Aorta (tissue), 5 donors: Measurements from ENCODE around the gene TRMT1. TPM values are rescaled to one million over a fixed set of nuclear protein-coding genes. Genes with fewer than 3 reads are reported as not detected.
"Not testable (repeated sequence)": the region's sequence is repeated elsewhere in the genome, so short reads cannot be mapped to it uniquely, and the experiment has no call there.

Source experiments
- ATAC-seq: fragments of 200-7000 bp; cut with Tn5 transposase; one replicate; pipeline ENCODE4 v1.9.1; 2022; ENCODE audit warnings: moderate library complexity; ENCODE audit not compliant: low FRiP score
- DNase-seq, 2 donors: peaks; one replicate each; pipeline ENCODE4 v3.0.0-alpha.2; 2020
- H3K27ac ChIP-seq, 2 donors: one replicate each; pipeline ENCODE4 v1.5.1; 2013; ENCODE audit warnings: low read length in 2 of 2, mild to moderate bottlenecking in 2 of 2, moderate library complexity in 2 of 2, control low read depth in 1 of 2, inconsistent platforms in 1 of 2, low read depth in 1 of 2
- H3K27me3 ChIP-seq, 2 donors: one replicate each; pipeline ENCODE4 v1.6.1; 2013; ENCODE audit warnings: control low read depth in 1 of 2, low read length in 1 of 2, mild to moderate bottlenecking in 1 of 2, moderate library complexity in 1 of 2; ENCODE audit not compliant: insufficient read depth in 2 of 2, control insufficient read depth in 1 of 2
- H3K36me3 ChIP-seq, 2 donors: one replicate each; pipeline ENCODE4 v1.6.1; 2013; ENCODE audit warnings: control low read depth in 1 of 2, low read length in 1 of 2, mild to moderate bottlenecking in 1 of 2; ENCODE audit not compliant: insufficient read depth in 2 of 2, control insufficient read depth in 1 of 2
- H3K4me1 ChIP-seq, 2 donors: one replicate each; pipeline ENCODE4 v1.6.1; 2013; ENCODE audit warnings: low read length in 2 of 2, control low read depth in 1 of 2, mild to moderate bottlenecking in 1 of 2, moderate library complexity in 1 of 2; ENCODE audit not compliant: insufficient read depth in 2 of 2, control insufficient read depth in 1 of 2
- H3K4me3 ChIP-seq, 2 donors: one replicate each; pipeline ENCODE4 v1.5.1; 2013; ENCODE audit warnings: low read length in 2 of 2, control low read depth in 1 of 2, mild to moderate bottlenecking in 1 of 2
- H3K9me3 ChIP-seq: one replicate; pipeline ENCODE4 v1.6.1; 2013; ENCODE audit warnings: mild to moderate bottlenecking, low read length; ENCODE audit not compliant: control insufficient read depth
- WGBS, 2 donors: extraction: QIAGEN DNeasy Blood & Tissue Kit; methylation state at CpG; one replicate each; pipeline ENCODE4 v1.1.7; 2013; 5-methylcytosine and 5-hydroxymethylcytosine counted together
- intact Hi-C, 2 donors: fragments of 100-400 bp; cut with DNase I; formaldehyde crosslinking; loops; one replicate each; pipeline versions ENCODE4 v1.14.2 to v1.15.0; 2022
- polyA plus RNA-seq, 2 donors: library from polyadenylated mRNA; stranded (reverse); fragments of 200-250 nt; gene quantifications; one replicate each; pipeline ENCODE4 v1.2.3, GENCODE V29; 2013
- total RNA-seq, 2 donors: library from RNA; stranded (reverse); fragmentation: NEBNext Ultra II Directional; extraction: Animal tissue kit (Norgen Biotek cat#: 25700); gene quantifications; one replicate each; pipeline ENCODE4 v1.2.1, GENCODE V29; 2021
- donor health status: healthy with polysubstance abuse.
- donor health status: Bipolar disorder and iron deficiency.
- donor health status: DM: no; HTN: no; CAD: no.
- donor health status: DM: no; HTN: no; CAD: no.
- donor health status: DM: yes; HTN: yes; CAD: no.

TRMT1 gene
- total and polyA plus RNA-seq, 4 donors = 17.9 to 62.2 (median 25.2) TPM

GRCh38 chr19:13151605-13152355 lies 35.2 kb upstream of the TRMT1 start:
- DNase-seq (peak; percentile 98 to 99), ATAC-seq (peak; percentile 83)
- intact Hi-C loops = loop anchor here in 1 of 2 donors (2.0 to 5.0 kb wide), 3 partner anchors 35 to 691 kb away; partner anchors contain the start of genes JUNB and TRMT1
- Histone ChIP-seq H3K36me3 (no peaks in the 10 kb centered on the region), H3K9me3 (no peaks in the 10 kb centered on the region), H3K4me3 (peak overlapping the region; percentile 75 to 82), H3K27me3 (peaks cover 0 to 3% of the 10 kb centered on the region in 2 donors), H3K27ac (peak overlapping the region; percentile 92 to 93), H3K4me1 (no peaks in the 10 kb centered on the region)
- 0 to 1% methylated on average over 54 to 71 of the region's 71 CpGs for WGBS, 2 donors

GRCh38 chr19:13150931-13151604 lies 34.5 kb upstream of the TRMT1 start:
- intact Hi-C loops = loop anchor here in 1 of 2 donors (2.0 to 5.0 kb wide), 3 partner anchors 34 to 691 kb away; partner anchors contain the start of genes JUNB and TRMT1
- Histone ChIP-seq H3K27me3 (peaks cover 0 to 3% of the 10 kb centered on the region in 2 donors), H3K9me3 (no peaks in the 10 kb centered on the region), H3K4me1 (no peaks in the 10 kb centered on the region), H3K4me3 (peak overlapping the region; percentile 75 to 82), H3K36me3 (no peaks in the 10 kb centered on the region), H3K27ac (peak overlapping the region; percentile 92 to 93)
- ATAC-seq (no peak), DNase-seq (no peak)
- WGBS, 2 donors = 0% methylated on average over 33 to 34 of the region's 34 CpGs

DNA sequence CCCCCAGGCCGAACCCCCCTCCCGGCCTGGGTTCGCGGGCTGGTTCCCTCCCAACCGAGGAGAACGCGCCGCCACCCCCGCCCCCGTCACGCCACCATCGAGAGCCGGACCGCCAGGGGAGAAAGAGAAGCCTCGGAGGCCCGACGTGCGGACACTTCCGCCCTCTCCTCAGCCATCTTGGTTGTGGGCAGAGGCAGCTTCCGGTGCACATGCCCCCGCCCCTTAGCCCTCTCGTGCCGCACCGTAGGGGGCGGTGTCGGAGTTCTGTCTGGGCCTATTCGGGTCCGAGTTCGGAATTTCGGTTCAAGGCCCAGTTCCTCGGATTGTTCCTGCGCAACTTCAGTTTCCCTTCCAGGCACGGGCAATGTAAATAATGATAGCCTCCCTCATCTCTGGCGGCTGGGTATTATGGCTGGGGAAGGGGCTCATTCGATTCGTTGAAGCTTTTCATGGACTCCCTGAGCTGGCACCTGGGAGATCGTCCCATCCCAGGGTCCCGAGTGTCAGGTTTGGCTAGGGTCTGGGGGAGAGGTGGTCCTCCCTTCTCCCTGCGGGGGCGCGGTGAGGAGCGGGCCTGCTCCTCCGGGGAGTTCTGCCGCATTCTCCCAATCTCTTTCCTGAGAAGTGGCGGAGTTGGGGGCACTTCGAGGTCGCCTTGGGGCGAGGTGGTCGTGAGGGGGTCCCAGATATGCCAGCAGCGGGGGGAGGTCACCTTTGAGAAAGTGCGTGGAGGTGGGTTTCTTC lies 33.8 kb upstream of the TRMT1 start, which contains the start of the genes IER2 and STX10:
Gene IER2 (plus strand): TSS at position 225 of the 744 bp plus-strand sequence. CDS start 2,776 bp downstream, outside the sequence.
Gene STX10 (minus strand): TSS at position 189 of the 744 bp plus-strand sequence. CDS start 202 bp downstream, outside the sequence.
- Histone ChIP-seq H3K9me3 (no peaks in the 10 kb centered on the region), H3K4me3 (peak within 1 kb of the TSS; percentile 75 to 82), H3K4me1 (no peaks in the 10 kb centered on the region), H3K27ac (peak within 1 kb of the TSS; percentile 92 to 93), H3K27me3 (peaks cover 0 to 3% of the 10 kb centered on the region in 2 donors), H3K36me3 (no peaks in the 10 kb centered on the region)
- WGBS, 2 donors = 0 to 1% methylated on average over 46 to 51 of the region's 51 CpGs
- DNase-seq = peak; percentile 98 to 99
- ATAC-seq = peak; percentile 85
- intact Hi-C loops = loop anchor here in 1 of 2 donors (2.0 to 5.0 kb wide), 3 partner anchors 34 to 692 kb away; partner anchors contain the start of genes JUNB and TRMT1

- intact Hi-C loops = loop anchor here in 1 of 2 donors (2.0 to 10.0 kb wide), 4 partner anchors 33 to 693 kb away; partner anchors contain the start of genes JUNB and TRMT1
- Histone ChIP-seq H3K36me3 (no peaks in the 10 kb centered on the region), H3K9me3 (no peaks in the 10 kb centered on the region), H3K4me1 (no peaks in the 10 kb centered on the region), H3K27ac (peak overlapping the region in 1 of 2 donors; percentile 10), H3K27me3 (peaks cover 0 to 3% of the 10 kb centered on the region in 2 donors), H3K4me3 (peak overlapping the region; percentile 62 to 74)
- peak; percentile 82 to 88 for DNase-seq
- WGBS, 2 donors = 0% methylated on average over 41 to 46 of the region's 46 CpGs
- peak; percentile 0 for ATAC-seq
Observed at GRCh38 chr19:13149628-13150186, 33.2 kb upstream of the TRMT1 start.

- H3K36me3 ChIP-seq, H3K27me3 ChIP-seq, H3K9me3 ChIP-seq, H3K27ac ChIP-seq, DNase-seq, H3K4me1 ChIP-seq, ATAC-seq: not testable (repeated sequence)
- WGBS, 2 donors = 21 to 28% methylated on average over 17 of the region's 17 CpGs
- peak overlapping the region; percentile 62 to 74 for H3K4me3 ChIP-seq
- intact Hi-C loops = loop anchor here in 1 of 2 donors (10.0 kb wide), 1 partner anchor 116 kb away; no protein-coding TSS in a partner anchor
Observed at GRCh38 chr19:13149173-13149627, 32.7 kb upstream of the TRMT1 start.

DNA sequence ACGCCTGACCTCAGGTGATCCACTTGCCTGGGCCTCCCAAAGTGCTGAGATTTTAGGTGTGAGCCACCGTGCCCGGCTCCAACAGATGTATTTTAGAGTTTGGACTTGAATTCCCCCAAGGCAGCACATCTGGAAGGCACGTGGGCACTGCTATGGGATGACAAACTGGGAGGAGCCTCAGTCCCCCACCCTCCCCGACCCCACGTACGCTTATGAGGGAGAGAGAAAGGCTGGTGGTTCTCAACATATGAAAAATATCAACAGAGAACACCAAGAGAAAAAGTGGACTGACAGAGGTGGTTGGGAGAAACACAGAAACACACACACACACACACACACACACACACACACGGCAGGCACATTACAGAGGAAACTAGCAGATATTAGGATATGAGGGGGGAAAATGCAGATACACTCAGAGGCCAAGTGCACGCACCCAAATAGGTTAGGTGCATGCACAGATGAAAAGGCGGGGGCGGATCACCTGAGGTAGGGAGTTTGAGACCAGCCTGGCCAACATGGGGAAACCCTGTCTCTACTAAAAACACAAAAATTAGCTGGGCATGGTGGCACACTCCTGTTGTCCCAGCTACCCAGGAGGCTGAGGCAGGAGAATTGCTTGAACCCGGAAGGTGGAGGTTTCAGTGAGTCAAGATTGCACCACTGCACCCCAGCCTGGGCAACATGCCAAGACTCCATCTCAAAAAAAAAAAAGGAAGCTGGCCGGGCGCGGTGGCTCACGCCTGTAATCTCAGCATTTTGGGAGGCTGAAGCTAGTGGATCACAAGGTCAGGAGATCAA lies 30.4 kb upstream of the TRMT1 start:
- Histone ChIP-seq H3K36me3 (no peaks in the 10 kb centered on the region), H3K9me3 (no peaks in the 10 kb centered on the region), H3K4me1 (no peaks in the 10 kb centered on the region), H3K4me3 (no peak overlapping the region), H3K27ac (no peak overlapping the region), H3K27me3 (no peaks in the 10 kb centered on the region)
- intact Hi-C loops = loop anchor here in 1 of 2 donors (10.0 kb wide), 1 partner anchor 118 kb away; no protein-coding TSS in a partner anchor
- 57 to 65% methylated on average over 15 to 16 of the region's 16 CpGs for WGBS, 2 donors
- no peak for ATAC-seq
- peak in 1 of 2 donors; percentile 73 for DNase-seq

GRCh38 chr19:13139633-13140311 lies 23.2 kb upstream of the TRMT1 start:
- WGBS, 2 donors = 72 to 73% methylated on average over 11 of the region's 11 CpGs
- Histone ChIP-seq H3K27ac (no peak overlapping the region), H3K9me3 (no peaks in the 10 kb centered on the region), H3K4me3 (no peak overlapping the region), H3K4me1 (no peaks in the 10 kb centered on the region), H3K36me3 (peaks cover 0 to 5% of the 10 kb centered on the region in 2 donors), H3K27me3 (no peaks in the 10 kb centered on the region)
- DNase-seq = no peak
- intact Hi-C loops = loop anchor here in 1 of 2 donors (10.0 kb wide), 1 partner anchor 125 kb away; no protein-coding TSS in a partner anchor
- ATAC-seq = no peak
